DND-41 (cell line): ENCODE data around the gene INPP5F.

ENCODE experiments used
- EZH2 ChIP-seq: IDR thresholded peaks from 3 replicates; pipeline ENCODE4 v1.6.1; 2012; ENCODE audit warnings: borderline replicate concordance, low read depth, mild to moderate bottlenecking, moderate library complexity, low read length, inconsistent platforms; ENCODE audit not compliant: severe bottlenecking
- TF ChIP-seq, protein P1 (sequence below): IDR thresholded peaks from 2 replicates; pipeline ENCODE4 v1.5.1; 2012; ENCODE audit warnings: borderline replicate concordance, low read length, moderate library complexity, mild to moderate bottlenecking; ENCODE audit not compliant: poor library complexity, severe bottlenecking; ENCODE audit errors: extremely low read depth

DNA sequence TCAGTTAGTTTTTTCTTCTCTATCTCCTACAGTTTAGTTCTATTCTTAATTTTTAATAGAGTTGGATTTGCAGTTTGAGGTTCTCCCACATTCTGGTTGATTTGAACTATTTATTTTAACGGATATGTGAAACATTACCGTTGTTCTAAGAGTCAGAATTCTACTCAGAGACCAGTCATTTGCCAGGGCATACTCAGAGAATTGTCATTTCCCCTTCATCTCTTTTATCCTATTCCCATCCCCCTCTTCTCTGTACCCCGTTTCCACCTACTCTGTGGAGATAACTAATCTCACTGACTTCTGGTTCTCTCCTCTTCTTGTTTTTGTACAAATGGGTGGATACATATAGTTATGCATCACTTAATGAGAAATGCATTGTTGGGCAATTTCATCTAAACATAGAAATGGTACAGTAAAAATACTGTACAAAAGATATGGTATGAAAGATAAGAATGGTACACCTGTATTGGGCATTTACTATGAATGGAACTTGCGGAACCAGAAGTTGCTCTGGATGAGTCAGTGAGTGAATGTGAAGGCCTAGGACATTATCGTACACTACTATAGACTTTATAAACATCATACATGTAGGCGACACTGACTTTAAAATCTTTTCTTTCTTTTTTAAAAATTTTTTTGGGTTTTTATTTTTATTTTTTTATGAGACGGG lies 53.1 kb downstream of the INPP5F start:
- TF ChIP-seq, protein P1, sequence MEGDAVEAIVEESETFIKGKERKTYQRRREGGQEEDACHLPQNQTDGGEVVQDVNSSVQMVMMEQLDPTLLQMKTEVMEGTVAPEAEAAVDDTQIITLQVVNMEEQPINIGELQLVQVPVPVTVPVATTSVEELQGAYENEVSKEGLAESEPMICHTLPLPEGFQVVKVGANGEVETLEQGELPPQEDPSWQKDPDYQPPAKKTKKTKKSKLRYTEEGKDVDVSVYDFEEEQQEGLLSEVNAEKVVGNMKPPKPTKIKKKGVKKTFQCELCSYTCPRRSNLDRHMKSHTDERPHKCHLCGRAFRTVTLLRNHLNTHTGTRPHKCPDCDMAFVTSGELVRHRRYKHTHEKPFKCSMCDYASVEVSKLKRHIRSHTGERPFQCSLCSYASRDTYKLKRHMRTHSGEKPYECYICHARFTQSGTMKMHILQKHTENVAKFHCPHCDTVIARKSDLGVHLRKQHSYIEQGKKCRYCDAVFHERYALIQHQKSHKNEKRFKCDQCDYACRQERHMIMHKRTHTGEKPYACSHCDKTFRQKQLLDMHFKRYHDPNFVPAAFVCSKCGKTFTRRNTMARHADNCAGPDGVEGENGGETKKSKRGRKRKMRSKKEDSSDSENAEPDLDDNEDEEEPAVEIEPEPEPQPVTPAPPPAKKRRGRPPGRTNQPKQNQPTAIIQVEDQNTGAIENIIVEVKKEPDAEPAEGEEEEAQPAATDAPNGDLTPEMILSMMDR = no peak
- no peak for TF ChIP-seq EZH2
